Measurements from ENCODE around the gene ANKRD33.

Gene ANKRD33

DNA sequence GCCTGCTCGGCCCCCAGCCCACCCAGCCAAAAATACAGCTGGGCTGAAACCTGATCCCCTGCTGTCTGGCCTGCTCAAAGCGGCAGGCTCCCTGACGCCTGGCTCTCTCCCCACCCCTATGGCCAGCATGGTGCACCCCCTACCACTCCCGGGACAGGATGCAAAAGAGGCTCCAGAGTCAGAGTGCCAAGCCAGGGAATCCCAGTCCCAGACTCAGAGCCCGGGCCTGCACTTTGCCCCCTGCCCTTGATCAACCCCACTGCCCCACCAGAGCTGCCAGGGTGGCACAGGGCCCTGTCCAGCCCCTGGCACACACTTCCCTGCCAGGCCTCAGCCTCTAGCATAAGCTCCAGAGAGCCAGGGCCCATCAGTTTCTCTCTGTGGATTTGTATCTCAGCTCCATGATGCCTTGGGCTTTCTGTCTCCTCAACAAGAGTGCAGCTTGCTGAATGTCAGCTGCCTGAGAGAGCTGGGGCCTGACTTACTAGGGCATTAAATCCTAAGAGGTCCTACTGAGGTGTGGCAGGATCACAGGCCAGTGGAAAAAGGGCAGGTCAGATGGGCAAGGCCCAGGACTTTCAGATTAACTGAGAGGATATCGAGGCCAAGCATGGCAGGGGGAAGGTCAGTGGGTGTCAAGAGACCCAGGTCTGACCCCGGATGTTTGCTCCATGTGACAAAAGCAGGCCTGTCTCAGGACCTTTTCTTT is 33.3 kb downstream of the ANKRD33 start:
- no peak for DNase-seq

DNA sequence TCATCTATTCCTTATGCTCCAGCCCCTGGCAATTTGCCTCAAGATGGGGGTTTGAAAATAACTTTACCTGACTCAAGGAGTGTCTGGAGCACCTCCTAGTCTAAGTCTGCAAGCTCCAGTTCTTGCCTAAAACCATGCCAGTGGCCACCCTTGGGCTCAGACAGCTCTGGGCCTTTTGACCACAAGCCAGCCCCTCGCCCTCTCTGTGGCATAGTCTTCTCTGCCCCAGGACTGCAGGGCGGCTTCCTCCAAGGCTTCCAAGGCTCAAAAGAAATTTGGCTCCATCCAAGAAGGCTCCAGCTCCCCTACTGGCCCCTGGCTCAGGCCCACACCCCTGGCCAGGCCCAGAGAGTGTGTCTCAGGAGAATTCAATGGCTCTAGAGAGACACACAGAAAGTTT is 34.2 kb downstream of the ANKRD33 start:
- DNase-seq = no peak

DNA sequence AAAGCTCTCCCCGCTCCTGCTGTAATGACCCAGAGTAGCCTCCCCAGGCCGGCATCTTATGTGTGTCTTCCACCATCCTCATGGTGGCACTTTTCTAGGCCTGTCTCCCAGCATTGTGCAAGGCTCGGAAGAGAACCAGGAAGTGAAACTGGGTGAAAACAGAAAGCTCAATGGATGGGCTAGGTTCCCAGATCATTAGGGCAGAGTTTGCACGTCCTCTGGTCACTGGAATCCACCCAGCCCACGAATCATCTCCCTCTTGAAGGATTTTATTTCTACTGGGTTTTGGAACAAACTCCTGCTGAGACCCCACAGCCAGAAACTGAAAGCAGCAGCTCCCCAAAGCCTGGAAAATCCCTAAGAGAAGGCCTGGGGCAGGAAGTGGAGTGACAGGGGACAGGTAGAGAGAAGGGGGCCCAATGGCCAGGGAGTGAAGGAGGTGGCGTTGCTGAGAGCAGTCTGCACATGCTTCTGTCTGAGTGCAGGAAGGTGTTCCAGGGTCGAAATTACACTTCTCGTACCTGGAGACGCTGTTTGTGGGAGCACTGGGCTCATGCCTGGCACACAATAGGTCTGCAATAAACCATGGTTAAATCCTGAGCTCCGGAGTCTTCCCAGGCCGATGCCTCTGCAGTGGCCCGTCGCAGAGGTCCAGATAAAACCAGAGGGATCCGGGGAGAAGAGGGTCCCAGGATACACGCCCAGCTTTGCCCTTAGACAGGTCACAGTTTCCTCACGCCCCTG is 35.0 kb downstream of the ANKRD33 start:
- DNase-seq = peak; percentile 93 to 98 (median 97)

DNA sequence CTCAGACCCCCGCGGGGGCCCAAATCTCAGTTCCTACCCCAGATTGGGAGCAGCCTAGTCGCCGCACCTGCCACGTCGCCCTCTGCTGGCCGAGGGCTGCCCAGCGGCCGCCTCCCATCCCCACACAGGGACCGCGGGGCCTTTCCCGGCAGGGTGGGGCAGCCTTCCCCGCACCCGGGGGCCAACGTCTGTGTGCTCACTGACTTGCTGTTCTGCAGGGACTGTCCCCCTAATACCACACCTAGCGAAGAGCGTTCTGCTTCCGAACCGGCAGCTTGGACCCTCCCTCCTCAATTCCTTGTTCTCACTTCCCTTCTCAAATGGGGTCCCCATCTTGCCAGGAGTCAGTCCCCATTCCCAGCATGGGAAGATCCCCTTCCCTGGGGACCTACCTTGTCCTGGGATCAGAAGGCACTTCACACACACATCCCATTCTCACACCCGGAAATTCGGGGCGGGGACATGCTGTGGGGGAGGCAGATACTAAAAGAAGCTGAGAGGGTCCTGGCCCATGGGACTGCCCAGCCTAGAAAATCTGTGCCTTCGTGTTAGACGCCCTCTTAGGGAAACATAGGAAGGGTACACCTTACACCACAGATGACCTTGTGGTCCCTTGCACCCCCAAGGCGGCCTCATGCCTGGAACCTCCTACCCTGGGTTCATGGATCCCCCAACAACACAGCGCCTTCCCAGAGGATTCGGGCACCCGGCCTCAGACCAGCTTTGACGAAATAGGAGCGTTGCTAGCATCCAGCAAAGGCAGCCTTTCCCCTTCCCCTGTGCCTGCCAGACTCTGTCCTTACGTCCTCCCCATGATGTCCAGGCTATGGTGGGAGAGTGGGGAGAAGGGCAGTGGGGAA is 35.8 kb downstream of the ANKRD33 start:
- peak; percentile 57 to 81 (median 59) for DNase-seq

DNA sequence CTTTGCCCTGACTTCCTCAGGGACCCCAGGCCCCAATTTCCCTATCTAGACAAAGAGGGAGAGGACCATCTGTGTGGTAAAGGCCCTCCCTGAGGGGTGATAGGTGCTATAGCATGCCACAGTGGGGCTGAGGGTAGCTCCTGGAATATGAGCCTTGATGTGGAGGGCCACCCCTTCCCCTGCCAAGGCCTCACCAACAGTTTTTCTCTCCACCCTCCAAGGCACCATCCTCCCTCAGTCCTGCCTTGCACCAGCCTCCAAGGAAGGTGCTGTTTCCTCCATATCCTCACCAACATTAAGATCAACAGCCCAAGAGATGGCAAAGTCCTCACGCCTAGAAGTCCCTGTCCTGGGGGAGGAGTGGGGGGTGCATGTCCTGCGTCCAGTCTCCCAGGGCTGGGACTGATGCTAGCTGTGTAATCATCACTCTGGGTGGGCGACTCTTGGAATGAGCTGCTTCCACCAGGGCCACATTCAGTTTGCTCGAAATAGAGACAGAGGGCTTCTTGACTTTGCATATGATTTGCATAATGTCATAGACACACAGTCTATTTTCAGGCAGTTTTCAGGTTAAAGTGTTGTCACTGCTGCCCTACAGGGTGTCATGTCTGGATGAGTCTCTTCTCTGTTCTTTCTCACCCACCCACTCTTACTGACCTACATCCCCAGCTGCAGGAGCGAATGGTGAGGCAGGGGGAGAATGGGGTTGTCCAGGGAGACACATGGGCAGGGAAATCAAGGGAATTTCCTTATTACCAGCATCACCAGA is 36.8 kb downstream of the ANKRD33 start:
- DNase-seq = peak; percentile 65 to 91 (median 85)

DNA sequence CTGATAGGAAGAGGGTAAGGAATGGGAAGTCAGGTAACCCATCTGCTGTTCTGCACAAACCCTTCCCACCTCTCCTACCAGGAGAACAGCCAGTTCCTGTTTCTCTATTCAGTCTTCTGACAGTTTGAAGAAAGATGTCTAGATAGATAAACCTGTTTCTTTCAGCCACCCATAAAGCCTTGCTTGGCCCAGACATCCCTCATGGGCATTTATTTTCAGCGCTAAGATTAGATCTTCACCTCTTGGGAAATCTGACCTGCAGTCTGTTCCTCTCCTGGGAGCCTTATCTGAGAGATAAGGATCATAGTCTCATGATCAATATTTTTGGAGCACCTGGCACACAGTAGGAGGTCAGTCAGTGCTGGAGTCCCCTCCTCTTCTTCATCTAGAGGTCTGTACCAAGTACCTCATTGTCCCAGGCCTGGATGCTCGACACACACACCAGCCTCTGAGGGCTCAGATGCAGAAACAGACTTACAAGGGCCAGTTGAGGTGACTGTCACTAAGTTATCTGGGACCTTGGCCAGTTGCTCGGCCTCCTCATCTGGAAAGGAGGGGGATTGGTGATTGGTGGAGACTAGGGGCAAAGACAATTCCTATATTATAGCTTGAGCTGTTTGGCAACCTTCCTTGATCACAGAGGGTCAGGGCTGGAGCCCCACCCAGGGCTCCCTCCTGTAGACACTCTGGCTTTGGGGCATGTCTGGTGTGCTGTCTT is 37.6 kb downstream of the ANKRD33 start:
- DNase-seq = no peak

DNA sequence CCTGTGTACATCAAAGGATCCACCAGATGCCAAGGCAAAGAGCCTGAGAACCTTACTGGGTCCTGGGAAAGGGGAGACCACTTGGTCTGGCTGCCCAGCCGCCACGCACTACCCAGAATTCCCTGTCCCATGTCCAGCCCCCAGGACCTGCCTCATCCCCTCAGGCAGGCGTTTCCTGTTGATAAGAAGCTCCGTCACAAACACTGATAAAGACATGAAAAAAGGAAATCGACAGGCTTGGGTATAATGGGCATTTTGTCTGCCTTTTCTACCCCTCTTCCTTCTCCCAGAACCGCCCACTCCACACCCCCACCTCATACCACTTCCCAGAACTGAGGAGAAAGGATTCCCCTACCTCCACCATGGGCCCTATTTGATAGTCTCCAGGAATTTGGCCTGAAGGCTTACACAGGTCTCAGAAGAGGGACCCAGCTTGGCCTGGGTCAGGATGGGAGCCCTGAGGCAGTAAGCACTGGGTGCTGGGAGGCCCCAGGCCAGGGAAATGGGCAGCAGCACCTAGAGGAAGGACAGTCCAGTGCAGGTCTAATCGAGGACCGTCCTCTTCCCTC is 38.2 kb downstream of the ANKRD33 start:
- peak in 1 of 3 donors; percentile 27 for DNase-seq

DNA sequence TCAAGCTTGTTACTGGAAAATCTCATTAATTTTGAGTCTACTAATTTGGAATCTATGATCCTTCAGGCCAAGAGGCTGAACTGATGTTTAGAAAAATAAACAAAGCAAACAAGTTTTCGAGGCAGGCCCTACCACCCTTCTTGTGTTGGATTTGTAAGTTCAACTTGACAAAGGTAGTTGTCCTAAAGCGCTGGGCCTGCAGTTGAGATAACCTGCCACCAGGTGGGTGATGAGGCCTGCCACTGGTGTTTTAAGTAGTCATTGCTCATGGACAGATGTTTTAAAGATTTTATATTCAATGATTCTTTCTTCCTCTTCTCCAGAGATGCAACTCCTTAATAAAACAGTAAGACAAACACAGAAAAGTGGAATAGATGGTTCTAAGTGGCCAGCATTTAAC is 38.8 kb downstream of the ANKRD33 start:
- DNase-seq = peak; percentile 37 to 57 (median 54)

DNA sequence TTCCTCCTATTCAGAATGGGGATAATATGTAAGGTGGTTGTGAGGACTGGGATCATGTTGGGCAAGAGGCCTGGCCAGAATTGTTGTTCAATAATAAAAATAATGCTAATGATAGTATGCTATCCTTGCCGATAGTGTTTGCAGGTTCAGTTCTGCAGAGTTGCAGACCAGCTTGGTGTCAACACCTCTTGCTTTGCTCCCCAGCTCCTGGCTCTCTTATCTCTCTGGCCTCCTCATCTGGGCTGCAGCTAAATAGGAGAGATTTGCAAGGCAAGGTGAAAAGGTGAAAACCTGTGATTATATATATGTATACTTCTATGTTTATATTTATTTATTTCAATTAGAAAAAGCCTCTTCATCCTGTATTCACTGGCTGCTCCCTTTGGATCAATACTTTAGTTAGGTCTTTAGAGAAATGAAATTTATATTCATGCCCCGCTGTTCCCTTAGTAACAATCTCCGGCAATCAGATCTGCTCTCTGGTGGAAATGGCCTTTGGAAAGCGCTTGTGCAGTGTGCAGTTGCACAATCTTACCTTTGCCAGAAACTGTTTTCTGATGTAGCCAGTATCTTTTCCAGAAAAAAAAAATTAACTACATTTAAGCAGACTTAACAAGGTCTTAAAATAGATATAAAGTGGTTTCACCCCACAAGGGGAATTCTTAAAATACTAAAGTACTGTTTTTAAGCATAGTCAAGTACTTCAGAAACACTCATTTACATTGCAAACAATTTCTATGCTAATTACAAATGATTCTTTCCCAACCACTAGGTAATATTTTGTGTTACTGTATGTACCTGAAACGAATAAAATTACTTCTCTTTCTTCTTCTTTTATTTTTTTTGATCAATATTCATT is 44.5 kb downstream of the ANKRD33 start:
- no peak for DNase-seq

DNA sequence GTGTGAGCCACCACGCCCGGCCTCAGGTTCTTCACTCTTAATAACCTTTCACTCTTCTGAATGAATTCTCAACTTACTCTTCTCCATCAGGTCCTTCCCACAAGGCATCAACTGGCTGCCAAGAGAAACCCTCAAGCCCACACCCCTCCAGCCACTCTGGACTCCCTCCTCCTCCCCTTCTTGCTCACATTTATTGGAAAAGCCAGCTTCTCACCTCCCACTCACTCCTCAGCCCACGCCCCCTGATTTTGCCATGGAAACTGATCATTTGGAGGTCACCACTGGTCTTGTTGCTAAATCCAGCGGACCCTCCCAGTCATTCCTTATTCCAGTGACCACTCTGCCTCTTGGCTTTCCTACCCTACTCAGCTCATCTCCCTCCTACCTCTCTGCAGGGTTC is 46.2 kb downstream of the ANKRD33 start:
- DNase-seq = no peak

DNA sequence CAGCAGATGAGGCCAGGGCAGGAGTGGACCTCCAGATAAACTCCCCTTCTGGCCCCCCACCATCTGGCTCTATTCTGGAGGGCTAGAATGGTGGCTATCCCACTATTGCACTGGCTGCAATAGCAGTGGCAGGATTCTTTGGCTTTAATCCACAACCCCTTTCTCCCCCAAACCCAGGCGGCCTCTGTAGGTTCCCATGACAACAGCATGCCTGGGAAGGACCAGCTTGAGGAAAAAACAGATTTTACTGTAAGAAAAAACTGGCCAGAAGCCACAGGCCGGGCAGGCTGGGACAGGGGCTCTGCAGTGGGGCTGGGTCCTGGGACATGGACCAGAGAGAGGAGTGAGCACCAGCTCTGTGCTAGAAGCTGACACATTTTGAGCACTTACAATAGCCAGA is 50.0 kb downstream of the ANKRD33 start:
- DNase-seq = no peak

DNA sequence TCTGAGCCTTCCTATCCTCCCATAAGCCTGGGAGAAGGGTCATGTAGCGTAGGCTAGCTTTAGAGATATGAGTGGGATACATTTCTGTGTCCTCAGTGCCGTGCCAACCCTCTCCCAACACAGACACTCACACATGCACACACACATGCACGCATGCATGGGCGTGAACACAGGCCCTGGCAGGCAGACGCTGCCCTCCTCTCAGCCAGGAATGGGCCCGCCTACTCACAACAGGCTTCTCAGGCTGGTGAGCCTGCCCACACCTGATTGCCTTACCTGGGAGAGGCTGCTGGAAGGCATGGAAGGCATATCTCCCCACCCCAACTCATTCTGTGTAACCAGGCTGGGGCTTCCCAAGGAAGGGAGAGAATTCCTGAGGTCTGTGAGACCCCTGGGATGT is 50.8 kb downstream of the ANKRD33 start:
- no peak for DNase-seq

DNA sequence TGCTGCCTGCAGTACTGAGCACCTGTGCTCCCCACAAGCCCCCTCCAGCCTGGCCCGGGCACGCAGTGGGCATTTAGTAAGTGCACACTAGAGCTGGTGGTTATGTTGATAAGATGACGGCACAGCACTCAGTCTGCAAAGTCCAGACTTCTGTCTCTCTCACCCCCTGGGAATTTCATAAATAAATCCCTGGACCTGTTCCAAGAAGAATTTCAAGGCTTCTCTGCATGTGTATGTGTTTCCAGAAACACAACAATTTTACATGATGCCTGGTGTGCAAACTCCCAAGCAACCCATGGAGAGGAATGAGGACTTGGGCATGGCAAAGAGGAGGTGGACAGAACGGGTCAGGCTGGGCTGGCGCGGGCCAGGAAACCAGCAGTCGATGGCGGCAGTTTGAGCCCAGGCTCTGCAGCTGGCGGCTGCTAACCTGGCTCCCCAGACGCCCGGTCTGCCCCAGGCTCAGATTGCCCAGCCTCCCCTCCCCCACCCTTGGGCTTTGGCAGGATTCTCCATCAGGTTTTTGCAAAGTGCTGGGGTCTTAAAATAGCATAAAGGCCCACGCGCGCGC is 53.2 kb downstream of the ANKRD33 start:
- no peak for DNase-seq
